ENCODE measurements around the gene PPP1R12B. TPM values are rescaled to one million over a fixed set of nuclear protein-coding genes. Genes with fewer than 3 reads are reported as not detected.
A peak's percentile ranks its signal among the peaks of the same experiment; 100 is the strongest.

Gene PPP1R12B, protein sequence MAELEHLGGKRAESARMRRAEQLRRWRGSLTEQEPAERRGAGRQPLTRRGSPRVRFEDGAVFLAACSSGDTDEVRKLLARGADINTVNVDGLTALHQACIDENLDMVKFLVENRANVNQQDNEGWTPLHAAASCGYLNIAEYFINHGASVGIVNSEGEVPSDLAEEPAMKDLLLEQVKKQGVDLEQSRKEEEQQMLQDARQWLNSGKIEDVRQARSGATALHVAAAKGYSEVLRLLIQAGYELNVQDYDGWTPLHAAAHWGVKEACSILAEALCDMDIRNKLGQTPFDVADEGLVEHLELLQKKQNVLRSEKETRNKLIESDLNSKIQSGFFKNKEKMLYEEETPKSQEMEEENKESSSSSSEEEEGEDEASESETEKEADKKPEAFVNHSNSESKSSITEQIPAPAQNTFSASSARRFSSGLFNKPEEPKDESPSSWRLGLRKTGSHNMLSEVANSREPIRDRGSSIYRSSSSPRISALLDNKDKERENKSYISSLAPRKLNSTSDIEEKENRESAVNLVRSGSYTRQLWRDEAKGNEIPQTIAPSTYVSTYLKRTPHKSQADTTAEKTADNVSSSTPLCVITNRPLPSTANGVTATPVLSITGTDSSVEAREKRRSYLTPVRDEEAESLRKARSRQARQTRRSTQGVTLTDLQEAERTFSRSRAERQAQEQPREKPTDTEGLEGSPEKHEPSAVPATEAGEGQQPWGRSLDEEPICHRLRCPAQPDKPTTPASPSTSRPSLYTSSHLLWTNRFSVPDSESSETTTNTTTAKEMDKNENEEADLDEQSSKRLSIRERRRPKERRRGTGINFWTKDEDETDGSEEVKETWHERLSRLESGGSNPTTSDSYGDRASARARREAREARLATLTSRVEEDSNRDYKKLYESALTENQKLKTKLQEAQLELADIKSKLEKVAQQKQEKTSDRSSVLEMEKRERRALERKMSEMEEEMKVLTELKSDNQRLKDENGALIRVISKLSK
- total RNA-seq = 41.1 and 44.9 TPM in 2 replicates
- long read RNA-seq, partial matches to known transcripts = 4 of 24 reads
- long read RNA-seq, other reads (novel, unspliced or antisense) = 19 of 24 reads

DNA sequence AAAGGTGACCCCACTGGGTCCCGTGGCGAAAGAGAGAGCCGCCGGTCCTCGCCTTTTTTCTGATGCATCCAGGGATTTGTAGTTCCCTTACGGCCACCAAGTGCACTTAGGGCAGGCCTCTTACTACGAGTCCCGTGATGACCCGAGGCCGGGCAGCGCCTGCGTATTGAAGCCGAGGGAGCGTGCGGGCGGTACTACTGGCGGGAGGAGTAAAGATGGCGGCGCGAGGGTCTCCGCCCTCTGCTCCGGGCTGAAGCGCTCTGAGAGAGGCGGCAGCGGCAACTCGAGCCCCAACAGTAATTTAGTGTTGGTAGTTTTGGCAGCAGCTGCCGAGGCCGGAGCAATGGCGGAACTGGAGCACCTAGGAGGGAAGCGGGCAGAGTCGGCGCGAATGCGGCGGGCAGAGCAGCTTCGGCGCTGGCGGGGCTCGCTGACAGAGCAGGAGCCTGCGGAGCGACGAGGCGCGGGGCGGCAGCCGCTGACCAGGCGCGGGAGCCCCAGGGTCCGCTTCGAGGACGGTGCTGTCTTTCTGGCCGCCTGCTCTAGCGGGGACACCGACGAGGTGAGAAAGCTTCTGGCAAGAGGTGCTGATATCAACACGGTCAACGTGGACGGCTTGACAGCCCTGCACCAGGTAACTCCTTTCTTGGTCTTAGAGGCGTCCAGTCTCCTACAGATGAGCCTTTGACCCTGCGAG is at the start of gene PPP1R12B:
Gene PPP1R12B, plus strand, starts transcription at position 191 of the 697 bp plus-strand sequence. Its CDS starts 153 bp downstream, at position 344.
- DNase-seq (ENCODE audit: low spot score, unreplicated experiment) = peak; percentile 92
- Mint-ChIP-seq H3K27me3 (no peaks in the 10 kb centered on the region), H3K4me3 (ENCODE audit: low read depth) (peak within 1 kb of the TSS; percentile 94), H3K27ac (peak within 1 kb of the TSS; percentile 97), H3K4me1 (ENCODE audit: low read depth) (peaks cover 20% of the 10 kb centered on the region), H3K36me3 (ENCODE audit: insufficient read depth) (no peaks in the 10 kb centered on the region), H3K9me3 (ENCODE audit: low read depth) (no peaks in the 10 kb centered on the region)
- TF ChIP-seq, protein P1, sequence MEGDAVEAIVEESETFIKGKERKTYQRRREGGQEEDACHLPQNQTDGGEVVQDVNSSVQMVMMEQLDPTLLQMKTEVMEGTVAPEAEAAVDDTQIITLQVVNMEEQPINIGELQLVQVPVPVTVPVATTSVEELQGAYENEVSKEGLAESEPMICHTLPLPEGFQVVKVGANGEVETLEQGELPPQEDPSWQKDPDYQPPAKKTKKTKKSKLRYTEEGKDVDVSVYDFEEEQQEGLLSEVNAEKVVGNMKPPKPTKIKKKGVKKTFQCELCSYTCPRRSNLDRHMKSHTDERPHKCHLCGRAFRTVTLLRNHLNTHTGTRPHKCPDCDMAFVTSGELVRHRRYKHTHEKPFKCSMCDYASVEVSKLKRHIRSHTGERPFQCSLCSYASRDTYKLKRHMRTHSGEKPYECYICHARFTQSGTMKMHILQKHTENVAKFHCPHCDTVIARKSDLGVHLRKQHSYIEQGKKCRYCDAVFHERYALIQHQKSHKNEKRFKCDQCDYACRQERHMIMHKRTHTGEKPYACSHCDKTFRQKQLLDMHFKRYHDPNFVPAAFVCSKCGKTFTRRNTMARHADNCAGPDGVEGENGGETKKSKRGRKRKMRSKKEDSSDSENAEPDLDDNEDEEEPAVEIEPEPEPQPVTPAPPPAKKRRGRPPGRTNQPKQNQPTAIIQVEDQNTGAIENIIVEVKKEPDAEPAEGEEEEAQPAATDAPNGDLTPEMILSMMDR (IDR thresholded peaks at IDR 0.05; ENCODE audit: unreplicated experiment) = no peak

DNA sequence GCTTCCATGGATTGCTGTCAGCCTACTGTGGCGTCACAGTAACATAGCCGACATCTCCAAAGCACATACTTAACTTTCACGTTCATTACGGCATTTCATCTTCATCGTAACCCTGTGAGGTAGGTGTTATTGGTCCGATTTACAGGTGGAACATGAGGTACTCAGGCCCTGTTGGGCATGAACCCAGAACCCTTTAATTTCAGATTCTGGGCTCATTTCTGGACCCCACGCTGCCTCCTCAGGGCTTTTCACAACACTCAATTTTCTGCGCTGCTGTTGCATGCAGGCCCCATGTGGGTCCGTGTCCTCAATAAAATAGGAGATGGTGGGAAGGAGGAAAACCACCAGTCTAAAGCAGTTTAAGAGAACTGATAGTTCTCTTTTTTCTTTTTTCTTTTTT is 46.3 kb upstream of the PPP1R12B start:
- H3K36me3 Mint-ChIP-seq (ENCODE audit: insufficient read depth) = no peaks in the 10 kb centered on the region
- H3K9me3 Mint-ChIP-seq (ENCODE audit: low read depth) = no peaks in the 10 kb centered on the region
- H3K4me1 Mint-ChIP-seq (ENCODE audit: low read depth) = no peaks in the 10 kb centered on the region
- H3K4me3 Mint-ChIP-seq (ENCODE audit: low read depth) = no peak overlapping the region
- peaks cover 16% of the 10 kb centered on the region for H3K27me3 Mint-ChIP-seq
- no peak for DNase-seq (ENCODE audit: low spot score, unreplicated experiment)
- TF ChIP-seq, protein P1 (IDR thresholded peaks at IDR 0.05; ENCODE audit: unreplicated experiment) = no peak
- no peak overlapping the region for H3K27ac Mint-ChIP-seq

DNA sequence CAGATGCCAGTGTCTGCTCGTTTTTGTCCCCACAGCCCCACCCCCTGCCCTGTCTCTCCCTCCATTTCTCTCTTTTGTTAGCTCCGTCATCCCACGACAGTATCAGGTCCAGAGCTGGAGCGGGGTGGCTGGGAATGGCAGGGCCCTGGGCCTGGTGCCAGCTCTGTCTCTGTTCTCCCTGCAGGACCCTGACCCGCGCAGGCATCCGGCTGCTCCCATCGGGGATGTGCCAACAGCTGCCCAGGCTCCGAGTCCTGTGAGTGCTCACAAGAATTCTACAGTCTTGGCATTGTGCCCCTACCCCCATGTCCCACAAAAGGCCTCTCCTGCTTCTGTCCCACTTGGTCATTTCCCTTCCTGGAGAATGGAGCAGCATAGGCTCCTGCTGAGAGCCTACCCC is 44.1 kb upstream of the PPP1R12B start:
- DNase-seq (ENCODE audit: low spot score, unreplicated experiment) = no peak
- no peaks in the 10 kb centered on the region for H3K9me3 Mint-ChIP-seq (ENCODE audit: low read depth)
- peaks cover 2% of the 10 kb centered on the region for H3K4me1 Mint-ChIP-seq (ENCODE audit: low read depth)
- H3K36me3 Mint-ChIP-seq (ENCODE audit: insufficient read depth) = no peaks in the 10 kb centered on the region
- TF ChIP-seq, protein P1 (IDR thresholded peaks at IDR 0.05; ENCODE audit: unreplicated experiment) = no peak
- peaks cover 9% of the 10 kb centered on the region for H3K27me3 Mint-ChIP-seq
- H3K27ac Mint-ChIP-seq = no peak overlapping the region
- no peak overlapping the region for H3K4me3 Mint-ChIP-seq (ENCODE audit: low read depth)

DNA sequence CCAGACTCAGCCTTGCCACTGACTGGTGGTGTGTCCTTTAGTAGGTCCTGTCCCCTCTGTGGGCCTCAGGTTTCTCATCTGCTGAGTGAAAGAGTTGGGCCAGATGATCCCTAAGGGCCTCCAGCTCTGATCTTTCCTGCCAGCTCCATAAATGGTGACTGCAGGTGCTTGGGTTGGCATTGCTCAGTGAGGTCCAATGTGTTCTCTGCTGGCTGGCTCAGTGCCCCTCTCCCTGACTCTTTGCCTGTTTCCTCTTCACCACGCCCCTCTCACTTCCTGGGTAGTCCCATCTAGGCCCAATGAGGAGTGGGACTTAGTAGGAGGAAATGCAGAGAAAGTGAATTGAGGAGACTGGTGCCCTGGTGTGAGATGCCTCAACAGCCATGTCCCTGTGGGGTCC is 43.3 kb upstream of the PPP1R12B start:
- TF ChIP-seq, protein P1 (IDR thresholded peaks at IDR 0.05; ENCODE audit: unreplicated experiment) = no peak
- no peaks in the 10 kb centered on the region for H3K9me3 Mint-ChIP-seq (ENCODE audit: low read depth)
- no peak overlapping the region for H3K4me3 Mint-ChIP-seq (ENCODE audit: low read depth)
- peaks cover 7% of the 10 kb centered on the region for H3K27me3 Mint-ChIP-seq
- H3K27ac Mint-ChIP-seq = no peak overlapping the region
- peaks cover 2% of the 10 kb centered on the region for H3K4me1 Mint-ChIP-seq (ENCODE audit: low read depth)
- no peak for DNase-seq (ENCODE audit: low spot score, unreplicated experiment)
- no peaks in the 10 kb centered on the region for H3K36me3 Mint-ChIP-seq (ENCODE audit: insufficient read depth)

All from progenitor cell of endocrine pancreas (in vitro differentiated cells).